ENCODE results near the gene SFI1.
"Not testable (repeated sequence)": the region's sequence is repeated elsewhere in the genome, so short reads cannot be mapped to it uniquely, and the experiment has no call there.

SFI1 gene

GRCh38 chr22:31588970-31589675 lies 92.8 kb downstream of the SFI1 start:
- DNase-seq (ENCODE audit: low read depth) = no peak

GRCh38 chr22:31590161-31590560 lies 93.8 kb downstream of the SFI1 start:
- DNase-seq (ENCODE audit: low read depth) = not testable (repeated sequence)

DNA sequence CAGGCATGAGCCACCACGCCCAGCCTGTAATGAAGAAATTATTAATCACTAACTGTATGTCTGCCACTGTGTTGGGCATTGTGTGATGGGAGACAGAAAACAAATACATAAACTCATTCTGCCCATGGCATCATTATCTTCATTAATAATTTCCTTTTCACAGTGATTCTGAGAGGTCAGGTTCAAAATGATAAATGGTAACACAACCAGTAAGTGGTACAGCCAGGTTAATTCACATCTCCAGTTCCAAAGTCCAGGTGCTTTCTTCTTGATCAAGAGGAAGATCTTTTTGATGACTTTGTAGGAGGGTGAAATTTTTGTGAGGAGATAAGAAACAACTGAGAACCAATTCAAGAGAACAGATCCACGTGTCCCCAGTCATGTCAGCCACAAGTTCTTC lies 98.9 kb downstream of the SFI1 start:
- DNase-seq (ENCODE audit: low read depth) = no peak

DNA sequence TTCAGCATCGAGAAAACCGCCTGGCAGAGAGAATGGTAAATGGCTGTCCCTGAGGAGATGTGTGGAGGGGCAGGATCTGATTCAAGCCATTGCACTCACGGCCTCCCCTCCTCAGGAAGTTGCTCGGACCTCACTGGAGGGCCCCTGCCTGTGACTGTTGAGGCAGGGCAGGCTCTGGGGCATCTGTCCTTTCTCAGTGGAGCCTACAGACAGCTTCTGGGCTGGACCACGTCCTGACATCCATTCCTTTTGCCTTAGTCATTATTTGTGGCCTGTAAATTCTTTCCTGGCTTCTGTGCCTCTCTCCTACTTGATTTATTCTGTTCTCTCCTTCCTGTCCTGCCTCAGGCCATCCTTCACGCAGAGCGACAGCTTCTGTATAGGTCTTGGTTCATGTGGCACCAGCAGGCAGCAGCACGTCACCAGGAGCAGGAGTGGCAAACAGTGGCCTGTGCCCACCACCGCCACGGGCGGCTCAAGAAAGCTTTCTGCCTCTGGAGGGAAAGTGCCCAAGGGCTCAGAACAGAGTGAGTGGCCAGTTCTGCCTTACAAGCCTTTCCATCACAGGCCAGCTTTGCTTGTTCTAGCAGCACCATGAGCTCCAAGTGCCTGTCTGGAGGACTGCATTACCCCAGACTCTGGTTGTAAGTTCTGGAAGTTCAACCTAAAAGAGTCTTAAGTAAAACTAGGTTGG lies 106.1 kb downstream of the SFI1 start:
- DNase-seq (ENCODE audit: low read depth) = no peak

DNA sequence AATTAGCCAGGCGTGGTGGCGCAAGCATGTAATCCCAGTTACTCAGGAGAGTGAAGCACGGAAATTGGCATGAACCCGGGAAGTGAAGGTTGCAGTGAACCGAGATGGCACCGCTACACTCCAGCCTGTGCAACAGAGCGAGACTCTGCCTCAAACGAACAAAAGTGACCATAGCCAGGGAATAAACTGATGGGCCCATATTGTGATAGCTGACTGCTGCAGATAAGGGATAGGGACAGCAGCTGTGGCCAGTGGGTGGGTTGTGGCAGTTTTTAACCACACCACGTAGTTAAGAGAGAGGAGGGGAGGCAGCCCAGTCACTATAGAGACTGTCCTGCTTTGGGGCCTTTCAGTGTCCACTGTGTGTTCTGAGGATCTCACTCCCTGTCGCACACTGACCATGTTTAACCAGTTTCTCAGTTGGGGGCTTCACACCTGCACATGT lies 106.8 kb downstream of the SFI1 start:
- DNase-seq (ENCODE audit: low read depth) = no peak

GRCh38 chr22:31603574-31603973 lies 107.2 kb downstream of the SFI1 start:
- no peak for DNase-seq (ENCODE audit: low read depth)

DNA sequence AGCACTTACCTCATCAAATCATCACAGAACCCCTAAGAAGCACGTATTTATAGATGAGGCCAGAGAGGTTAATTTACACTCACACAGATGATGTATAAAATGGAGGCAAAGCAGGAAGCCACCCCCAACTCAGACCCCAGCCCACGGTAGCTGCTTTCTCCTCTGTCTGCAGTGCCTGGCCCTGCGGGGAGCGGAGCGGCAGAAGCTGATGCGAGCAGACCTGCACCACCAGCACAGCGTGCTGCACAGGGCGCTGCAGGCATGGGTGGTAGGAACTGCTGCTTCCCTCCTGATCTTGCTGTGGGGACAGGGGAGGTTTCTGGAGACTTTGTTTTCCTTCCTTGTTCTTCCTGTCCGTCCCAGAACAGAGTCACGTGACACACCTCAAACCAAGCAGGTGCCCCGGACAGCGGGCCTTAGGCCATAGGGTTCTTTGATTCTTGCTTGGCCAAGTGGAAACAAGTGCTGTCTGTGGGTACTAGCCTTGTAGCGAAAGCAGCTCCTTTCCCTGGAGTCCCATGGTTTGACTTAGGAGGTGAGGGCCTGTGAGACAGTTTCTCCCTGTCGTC lies 107.9 kb downstream of the SFI1 start:
- DNase-seq (ENCODE audit: low read depth) = no peak

- no peak for DNase-seq (ENCODE audit: low read depth)
These were observed 108.7 kb downstream of the SFI1 start for GRCh38 chr22:31604746-31605705.

DNA sequence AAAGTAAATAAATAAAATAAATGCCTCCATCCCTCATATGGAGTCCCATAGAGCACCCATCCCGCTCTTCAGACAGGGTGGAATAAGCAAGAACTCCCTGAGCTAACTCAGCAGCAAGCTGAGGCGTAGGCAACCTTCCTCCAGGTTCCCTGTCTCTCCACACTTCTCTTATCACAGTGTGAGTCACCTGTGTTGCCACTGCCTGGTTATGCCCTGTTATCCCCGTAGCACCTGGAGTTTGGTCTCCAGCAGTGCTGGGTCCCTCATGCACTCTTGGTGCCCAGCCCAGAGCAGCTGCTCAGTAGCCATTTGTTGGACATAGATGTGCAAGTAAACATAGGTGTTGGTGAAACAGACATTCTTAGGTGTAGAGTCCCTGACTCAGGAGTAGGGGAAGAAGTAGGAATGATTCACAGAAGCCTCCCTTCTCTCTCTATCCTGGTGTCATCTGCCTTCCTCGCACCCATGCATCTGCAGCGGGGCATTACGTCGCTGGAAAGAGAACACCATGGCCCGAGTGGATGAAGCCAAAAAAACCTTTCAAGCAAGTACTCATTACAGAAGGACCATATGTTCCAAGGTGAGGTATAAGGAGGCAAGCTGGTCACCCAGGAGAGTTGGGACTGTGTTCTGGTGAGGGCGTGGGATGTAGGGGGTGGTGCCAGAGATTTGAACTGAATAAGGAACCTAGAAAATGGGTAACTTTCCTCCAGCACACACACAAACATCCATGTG lies 109.7 kb downstream of the SFI1 start:
- no peak for DNase-seq (ENCODE audit: low read depth)

DNA sequence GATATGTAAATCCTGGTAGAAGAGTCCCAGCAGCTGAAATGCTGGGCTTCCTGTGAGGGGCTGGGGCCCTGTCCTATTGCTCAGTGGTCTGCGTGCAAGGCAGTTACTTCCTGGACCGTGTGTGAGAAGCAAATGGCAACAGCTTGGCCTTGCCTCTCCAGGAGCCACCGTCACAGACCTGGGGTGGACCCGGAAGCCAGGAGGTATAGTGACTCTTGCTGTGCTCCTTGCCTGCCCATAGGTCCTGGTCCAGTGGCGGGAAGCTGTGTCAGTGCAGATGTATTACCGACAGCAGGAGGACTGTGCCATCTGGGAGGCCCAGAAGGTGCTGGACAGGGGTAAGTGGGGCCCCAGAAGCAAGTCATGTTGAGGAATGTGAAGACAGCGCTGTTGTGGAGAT lies 111.4 kb downstream of the SFI1 start:
- no peak for DNase-seq (ENCODE audit: low read depth)

GRCh38 chr22:31609716-31610115 lies 113.4 kb downstream of the SFI1 start:
- DNase-seq (ENCODE audit: low read depth) = no peak

DNA sequence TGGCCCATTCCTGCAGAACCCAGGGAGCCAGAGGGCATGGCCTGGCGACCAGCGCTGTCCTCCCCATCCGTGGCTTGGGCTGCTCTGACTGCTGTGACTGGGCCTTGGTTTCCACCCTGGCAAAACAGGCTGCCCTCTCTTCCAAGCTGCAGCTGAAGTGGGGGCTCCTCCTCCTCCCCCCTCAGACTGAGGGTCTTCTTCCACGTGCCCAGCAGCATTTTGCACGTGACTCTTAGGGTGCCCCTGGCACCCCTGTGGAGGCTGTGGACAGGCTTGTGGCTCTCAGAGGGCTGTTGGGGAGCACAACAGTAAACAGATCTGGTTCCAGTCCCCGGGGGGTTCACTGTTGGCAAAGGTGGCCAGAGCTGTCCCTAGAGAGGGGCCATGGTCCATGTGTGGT lies 114.3 kb downstream of the SFI1 start:
- DNase-seq (ENCODE audit: low read depth) = no peak

- no peak for DNase-seq (ENCODE audit: low read depth)
These were observed 114.9 kb downstream of the SFI1 start for GRCh38 chr22:31611061-31611760.

- no peak for DNase-seq (ENCODE audit: low read depth)
These were observed 116.6 kb downstream of the SFI1 start for GRCh38 chr22:31612891-31613285.

GRCh38 chr22:31613286-31613903 lies 117.1 kb downstream of the SFI1 start:
- DNase-seq (ENCODE audit: low read depth) = no peak

DNA sequence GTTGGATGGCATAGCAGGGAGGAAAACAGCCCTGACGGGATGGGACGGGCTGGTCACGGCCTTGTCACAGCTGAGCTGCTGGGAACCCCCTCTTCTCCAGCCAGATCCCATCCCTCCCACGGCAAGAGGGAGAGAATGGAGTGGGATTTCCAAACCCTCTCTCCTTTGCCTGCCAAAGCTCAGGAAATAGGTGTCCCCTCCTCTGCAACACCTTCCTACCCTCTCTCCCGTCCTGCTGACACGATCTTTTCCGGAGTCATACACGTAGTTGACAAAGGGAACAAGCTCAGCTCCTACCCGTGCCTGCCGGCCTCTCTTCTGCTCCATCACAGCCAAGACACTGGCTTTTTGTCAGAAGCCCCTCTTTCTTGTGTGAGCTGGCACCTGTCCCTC lies 117.6 kb downstream of the SFI1 start:
- DNase-seq (ENCODE audit: low read depth) = no peak

- DNase-seq (ENCODE audit: low read depth) = no peak
These were observed 118.6 kb downstream of the SFI1 start for GRCh38 chr22:31614781-31615490.

DNA sequence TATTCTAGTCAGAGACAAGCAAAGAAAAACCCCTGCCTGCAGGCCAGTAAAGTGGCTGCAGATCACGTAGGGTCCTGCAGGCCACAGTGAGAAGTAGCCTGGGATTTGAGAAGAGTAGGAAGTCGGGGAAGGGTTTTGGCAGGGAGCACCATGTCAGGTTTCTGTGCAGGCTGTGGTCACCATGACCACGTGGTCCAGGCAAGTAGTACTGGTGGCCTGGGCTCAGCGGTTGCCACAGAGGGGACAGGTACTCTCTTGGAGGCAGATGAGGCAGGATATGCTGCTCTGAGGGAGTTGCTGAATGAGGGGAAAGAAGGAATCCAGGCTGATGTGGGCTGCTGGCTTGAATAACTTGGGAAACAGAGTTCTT lies 119.1 kb downstream of the SFI1 start:
- no peak for DNase-seq (ENCODE audit: low read depth)

GRCh38 chr22:31615940-31616314 lies 119.6 kb downstream of the SFI1 start:
- no peak for DNase-seq (ENCODE audit: low read depth)
